ENCODE data around the gene STK24.
A peak's percentile ranks its signal among the peaks of the same experiment; 100 is the strongest.

STK24 gene

DNA sequence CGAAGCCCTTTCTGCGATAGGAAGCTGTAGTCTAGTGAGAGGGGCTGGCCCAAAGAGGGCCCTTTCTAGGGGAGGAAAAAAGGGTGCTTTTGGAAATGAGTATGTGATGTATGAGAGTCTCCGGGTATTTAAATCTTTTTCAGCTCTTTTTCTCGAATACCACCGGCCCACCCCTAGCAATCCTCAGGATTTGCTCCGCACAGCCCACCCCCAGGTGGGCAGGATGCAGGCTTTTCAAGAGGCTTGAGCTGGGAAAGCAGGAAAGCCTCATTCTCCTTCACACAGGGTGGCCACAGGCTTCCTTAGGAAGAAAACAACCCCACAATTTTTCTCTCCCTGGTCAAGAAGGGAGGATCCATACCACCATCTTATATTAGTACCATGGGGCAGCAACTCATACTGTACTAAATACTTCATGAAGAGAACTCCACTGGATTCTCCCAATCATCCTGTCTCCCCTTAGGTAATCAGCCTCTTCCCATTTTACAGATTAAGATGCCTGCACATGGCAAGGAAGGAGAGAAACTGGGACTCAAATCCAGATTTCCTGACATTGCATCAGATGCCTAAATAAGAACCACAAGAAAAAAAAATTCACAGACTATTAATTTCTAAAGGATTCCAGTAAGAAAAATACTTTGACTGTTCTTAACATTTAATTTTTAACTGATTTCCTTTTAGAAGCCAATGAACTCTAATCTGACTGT is 84.4 kb downstream of the STK24 start:
- DNase-seq (ENCODE audit: low read depth in 3 of 3) = no peak

DNA sequence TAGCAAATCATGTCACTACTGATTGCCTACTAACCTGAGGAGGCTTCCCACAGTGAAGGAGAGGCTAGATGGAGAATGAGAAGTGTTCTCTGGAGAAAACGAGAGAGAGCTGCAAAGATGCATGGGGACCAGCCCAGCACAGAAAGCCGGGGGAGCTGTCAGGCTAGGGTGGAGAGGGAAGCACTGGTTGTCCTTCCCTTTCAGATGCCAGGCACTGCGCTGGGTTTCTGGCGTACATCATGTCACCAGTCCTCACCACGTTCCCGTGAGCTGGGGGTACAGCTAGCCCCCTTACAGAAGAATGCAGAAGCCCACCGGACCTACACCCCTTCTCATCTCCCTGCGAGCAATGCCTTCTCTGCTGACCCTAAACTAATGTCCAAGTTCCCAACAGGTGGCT is 86.0 kb downstream of the STK24 start:
- DNase-seq (ENCODE audit: low read depth in 3 of 3) = no peak

DNA sequence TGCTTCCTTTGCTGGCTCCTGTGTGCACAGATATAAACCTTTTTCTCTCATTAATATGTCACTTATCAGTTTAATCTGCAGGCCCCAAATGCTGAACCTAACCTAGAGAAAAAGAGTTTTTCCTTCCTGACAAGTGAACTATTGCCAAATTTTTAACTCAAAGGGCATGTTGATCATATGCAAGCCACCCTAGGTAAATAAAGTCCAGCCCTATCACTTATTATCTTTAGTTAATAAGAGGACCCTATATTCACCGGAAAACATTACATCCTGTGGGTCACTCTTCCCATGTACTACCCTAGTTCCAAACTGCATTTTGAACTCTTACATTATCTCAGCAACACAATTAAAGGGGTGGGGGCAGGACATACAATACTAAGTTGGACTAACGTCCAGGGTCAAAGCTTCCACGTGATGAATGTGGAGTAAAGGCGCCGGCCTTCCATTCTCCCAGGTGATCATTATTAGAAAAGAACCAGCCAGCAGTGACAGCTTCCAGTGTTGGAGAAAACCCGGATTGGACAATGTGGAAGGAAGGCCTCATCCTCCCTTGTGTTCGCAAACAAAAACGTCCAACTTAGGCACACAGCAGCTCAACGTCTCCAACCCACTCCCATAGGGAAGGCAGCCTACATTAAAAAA is 86.6 kb downstream of the STK24 start:
- DNase-seq (ENCODE audit: low read depth in 3 of 3) = no peak

DNA sequence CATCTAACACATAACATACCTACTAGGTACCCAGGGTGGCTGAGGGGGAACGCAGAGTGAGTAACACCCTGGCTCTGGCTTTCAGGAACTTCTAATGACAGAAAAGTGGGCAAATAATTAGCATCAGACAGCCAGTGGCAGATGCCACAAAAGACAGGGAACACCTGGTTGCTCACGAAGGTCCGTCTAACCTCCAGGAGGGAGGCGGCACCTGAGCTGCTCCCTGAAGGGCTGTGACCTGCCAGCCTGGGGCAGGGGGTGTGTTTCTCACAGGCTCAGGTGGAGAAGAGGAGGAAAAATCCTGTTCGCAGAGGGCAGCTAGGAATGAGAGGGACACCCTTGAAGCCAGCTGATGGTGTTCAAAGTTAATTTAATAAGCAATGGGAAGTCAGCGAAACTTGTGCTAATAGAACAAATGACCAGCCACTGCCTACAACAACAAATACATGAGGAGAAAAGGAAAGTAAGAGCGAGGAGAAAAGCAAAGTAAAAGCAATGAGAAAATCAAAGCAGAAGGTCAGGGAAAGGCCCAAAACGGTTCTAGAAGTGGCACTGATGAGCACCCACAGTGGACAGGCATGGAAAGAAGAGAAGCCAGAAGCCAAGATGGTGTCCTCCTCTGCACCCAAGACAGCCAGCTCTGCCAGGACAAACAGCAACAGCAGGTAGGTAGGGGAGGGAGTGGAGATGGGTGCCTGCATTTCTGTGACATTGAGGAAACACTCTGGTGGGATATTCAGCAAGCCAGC is 87.3 kb downstream of the STK24 start:
- DNase-seq (ENCODE audit: low read depth in 3 of 3) = no peak

DNA sequence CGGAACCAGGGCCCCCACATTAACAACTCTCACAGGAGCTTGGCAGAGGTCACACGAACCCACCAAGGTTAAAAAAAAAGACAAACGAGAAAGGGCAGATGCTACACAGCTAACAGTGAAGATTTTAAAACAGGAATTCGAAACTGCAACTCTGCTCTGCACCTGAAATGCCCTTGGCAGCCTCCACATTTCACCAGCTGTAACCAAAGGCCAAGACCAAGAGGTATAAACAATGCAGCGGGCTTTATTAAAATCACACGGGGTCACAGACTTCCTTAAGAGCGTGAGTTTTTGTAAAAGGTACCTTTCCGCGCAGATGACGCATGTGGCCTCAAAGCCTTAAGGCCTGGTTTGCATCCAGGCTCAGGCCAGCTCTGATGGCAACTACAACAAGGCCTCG is 88.2 kb downstream of the STK24 start:
- DNase-seq (ENCODE audit: low read depth in 3 of 3) = no peak

DNA sequence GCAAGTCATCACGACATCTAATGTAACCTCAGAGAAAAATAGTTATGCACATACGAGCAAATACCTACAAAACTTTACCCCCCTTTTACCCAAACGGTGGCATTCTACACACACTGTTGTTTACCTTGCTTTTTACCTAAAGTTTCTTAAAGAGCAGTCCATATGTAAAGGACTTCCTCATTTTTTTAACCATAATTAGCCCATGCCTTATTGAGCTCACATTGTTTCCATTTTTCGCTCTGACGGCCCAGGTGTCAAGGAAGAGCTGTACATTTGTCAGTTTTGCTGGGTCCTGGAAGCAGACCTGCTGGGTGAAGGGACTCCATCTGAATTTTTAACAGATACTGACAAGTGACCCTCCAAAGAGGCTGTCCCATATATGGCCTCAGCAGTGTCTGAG is 89.4 kb downstream of the STK24 start:
- no peak for DNase-seq (ENCODE audit: low read depth in 3 of 3)

DNA sequence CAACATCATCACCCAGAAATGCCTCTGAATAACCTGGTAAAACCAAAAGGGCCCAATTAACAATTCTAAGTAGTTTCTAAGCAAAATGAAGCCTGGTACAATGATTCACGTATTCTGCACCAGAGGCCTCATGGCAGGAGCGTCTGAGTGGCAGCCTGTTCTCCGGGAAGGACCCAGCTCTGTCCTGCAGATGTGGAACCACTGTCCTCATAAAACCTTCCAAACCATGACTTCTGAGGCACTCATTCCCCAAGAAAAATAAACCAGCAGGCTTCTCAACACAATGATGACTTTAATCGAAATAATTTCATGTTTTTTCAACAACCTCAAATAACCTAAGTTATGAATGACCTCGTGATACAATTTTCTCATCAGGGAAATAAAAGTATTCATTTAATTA is 89.9 kb downstream of the STK24 start:
- no peak for DNase-seq (ENCODE audit: low read depth in 3 of 3)

DNA sequence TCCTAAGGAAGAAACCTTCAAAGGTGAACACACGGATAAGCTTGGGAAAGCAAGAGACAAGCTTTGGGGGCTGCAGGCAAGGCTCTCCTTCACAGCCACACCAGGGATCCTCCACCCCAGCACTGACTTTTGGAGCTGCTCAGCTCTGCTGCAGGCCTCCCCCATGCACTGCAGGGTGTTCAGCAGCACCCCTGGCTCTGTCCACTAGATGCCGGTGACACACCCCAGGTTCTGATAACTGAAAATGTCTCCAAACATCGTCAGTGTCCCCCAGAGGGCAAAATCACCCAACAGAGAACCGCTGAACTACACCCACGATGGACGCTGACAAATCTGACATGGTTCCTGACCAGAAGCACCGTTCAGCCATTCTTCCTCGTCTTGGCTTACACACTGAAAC is 90.5 kb downstream of the STK24 start:
- DNase-seq (ENCODE audit: low read depth in 3 of 3) = no peak

DNA sequence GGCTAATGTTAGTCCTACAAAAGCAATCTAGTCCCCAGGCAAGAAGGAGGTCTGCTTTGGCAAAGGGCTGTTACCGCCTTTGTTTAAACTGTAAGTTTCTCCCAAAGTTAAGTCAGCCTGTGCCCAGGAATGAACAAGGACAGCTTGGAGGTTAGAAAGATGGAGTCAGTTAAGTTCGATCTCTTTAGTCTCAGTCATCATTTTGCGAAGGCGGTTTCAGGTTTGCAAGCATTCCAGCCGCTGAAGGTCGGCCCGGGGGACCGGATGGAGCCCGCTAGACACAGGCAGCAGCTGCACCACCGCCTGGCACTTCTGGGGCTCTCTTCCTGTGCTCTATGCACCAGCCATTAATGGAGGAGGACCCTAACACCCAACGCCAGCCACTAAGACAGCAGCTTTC is 91.3 kb downstream of the STK24 start:
- no peak for DNase-seq (ENCODE audit: low read depth in 3 of 3)

DNA sequence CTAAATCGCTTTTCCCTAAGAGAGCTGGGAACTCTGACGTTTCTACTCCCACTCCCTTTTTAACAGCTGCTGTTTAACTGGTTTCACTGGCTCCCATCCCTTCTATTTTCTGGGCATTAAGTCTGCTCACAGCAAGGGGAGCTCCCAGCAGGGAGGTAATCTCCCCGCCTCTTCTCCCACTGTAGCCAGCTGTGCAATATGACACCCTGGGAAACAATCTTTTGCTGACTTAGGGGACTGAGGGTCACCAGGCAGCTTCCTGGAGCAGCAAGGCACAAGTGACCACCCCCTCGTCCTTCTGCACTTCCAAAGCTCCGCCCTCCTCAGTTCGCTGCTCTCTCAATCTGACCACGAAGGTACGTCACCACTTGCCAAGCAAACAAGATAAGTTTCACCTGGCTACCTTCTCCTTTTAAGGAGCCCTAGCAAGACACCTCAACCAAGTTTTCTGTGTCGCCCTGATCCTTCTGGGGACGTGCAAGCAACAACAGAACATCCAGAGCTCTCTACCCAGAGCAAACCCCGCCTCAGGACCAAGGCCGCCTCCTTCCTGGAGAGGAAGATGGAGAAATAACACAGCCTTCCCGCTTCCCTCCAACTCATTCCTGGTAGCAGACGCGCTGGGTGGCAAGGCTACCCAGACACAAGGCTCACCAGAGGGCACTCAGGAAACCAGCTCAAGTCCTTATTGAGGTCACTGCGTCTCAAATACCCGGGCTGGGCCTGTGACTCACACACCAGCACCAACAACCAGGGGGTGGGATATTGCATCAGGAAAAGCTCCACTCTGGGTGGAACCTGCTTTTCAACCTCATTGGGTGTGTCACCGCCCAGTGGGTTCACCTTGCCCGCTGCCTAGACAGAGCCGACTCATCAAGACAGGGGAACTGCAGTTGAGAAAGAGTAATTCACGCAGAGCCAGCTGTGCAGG is 92.4 kb downstream of the STK24 start:
- peak in 2 of 3 experiments; percentile 33 to 61 for DNase-seq (ENCODE audit: low read depth in 3 of 3)

DNA sequence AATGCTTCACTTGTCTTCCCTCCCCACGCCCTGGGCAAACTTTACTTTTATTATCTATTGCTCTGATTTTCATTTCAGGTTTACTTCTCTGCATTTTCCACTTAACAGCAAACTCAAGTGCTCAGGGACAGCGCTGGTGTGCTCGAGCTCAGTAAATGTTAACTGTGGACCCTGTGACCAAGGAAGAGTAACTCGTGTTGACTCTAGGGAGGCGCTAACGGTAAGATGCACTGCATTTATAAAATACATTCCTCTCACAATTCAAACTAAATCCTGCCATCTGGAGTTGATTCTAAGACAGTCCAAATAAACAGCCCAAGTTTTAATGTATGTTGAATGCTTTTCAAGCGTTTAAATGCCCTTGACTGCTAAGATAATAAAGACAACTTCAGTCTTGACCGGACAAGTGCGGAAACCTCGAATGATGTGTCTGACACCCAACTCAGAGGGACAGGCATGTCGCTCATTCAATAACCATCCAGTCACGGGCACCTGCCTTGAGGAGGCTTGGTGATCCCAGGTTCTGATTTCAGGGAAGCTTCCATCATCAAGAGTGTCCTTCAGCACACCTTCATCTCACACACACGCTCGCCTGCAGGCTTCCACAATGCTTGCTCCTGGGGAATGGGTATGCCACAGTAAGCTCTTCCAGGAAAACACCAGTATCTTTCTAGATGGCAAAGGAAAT is 93.2 kb downstream of the STK24 start:
- DNase-seq (ENCODE audit: low read depth in 3 of 3) = no peak

DNA sequence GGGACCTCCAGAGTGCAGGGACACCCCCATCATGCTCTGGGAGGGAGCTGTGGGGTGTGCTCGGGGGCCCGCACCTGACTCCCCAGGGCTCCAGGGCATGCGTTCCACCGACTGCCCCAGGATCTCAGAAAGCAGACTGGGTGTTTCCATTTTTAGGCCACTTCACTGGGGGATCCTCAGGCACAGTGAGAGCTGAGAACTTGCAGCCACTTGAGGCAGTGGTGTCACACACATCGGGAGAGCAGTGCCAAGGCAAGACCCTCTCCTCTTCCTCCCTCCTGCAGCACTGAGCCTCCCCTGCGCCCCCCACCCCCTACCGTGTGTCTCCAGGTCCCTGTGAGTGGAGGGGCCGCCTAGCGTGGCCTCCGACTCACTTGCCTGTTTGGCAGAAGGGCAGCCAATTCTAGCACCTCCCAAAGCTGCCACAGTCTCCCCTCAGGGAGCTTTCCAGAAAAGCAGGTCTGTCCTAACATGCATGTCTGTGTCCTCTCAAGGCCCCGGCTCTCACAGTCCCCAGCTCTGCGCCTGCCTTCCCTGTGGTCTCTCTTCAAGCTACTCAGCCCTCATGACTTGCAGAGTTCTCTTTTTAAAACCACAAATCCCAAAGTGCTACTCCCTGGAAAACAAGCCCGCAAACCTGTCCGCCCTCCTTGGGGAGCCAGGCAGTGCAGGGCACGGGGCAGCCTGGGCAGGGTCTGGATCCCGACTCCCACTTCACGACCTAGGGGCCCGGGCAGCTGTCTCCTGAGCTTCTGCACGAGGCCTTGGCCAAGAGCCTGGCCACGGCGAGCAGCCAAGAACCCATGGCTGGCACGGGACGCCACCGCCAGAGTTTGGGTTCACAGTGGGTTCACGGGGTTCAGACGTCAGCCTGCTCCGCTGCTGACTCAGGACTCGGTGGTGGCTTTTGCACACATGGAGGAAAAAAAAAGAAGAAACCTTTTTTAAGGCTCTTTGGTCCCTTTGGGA is 94.1 kb downstream of the STK24 start:
- no peak for DNase-seq (ENCODE audit: low read depth in 3 of 3)

DNA sequence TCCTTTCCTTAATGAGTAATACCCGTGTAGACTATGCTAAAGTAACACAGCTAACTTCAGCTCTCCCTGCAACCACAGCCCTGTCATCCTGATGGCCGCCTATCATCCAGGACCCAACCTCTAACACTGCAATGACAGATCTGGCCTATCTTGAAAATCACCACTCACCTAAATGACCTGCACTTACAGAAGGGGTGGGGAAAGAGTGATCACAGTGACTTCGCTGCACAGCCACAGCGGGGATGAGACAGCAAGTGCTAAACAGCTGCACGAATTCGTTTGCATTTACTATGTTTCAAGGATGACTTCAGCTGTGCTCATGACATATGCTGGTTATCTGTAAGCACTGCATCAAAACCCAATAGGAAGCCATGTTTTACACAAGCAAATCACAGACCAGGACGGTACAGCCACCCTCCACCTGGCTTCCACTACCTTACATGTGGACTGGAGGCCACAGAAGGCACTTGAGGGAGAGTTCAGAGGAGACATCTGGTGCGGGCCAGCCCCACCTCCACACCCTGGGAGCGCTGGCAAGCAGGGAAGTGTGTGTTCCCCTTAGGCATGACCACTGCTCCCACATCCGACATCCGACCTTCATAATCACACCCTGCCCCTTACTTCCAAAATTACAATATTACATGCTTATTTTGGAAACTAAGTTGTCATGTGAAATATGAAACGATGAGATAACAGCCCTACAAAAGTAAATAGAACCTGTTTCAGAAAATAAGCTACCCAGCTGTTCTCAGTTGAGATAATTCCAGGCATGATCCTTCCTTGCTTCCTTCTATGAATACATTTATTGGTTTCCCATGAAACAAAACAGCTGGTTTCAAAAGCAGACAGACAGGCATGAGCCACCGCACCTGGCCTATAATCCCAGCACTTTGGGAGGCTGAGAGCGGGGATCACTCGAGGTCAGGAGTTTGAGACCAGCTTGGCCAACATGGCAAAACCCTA is 95.7 kb downstream of the STK24 start:
- DNase-seq (ENCODE audit: low read depth in 3 of 3) = no peak

DNA sequence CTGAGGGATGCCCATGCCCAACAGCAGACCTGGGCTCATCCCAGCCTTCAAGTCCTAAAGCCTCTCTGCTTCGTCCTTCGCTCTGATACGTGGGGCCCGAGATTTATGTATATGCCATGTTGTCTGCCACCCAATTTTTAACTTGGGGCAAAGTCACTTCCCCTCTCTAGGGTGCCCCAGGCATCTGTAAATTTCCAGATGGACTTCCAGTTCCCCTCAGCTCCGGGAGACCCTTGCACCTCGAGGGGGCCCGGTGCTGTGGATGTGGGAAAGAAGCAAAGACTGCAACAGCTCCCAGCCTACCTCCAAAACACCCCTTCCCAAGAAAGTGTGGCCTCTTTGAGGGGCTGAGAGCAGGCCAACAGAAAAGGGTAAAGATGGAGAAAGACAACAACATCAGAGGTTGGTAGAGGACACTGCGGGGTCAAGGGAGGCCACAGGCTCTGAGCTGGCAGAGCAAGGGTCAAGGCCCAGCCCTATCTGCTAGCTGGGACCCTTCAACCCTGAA is 97.4 kb downstream of the STK24 start:
- DNase-seq (ENCODE audit: low read depth in 3 of 3) = no peak

DNA sequence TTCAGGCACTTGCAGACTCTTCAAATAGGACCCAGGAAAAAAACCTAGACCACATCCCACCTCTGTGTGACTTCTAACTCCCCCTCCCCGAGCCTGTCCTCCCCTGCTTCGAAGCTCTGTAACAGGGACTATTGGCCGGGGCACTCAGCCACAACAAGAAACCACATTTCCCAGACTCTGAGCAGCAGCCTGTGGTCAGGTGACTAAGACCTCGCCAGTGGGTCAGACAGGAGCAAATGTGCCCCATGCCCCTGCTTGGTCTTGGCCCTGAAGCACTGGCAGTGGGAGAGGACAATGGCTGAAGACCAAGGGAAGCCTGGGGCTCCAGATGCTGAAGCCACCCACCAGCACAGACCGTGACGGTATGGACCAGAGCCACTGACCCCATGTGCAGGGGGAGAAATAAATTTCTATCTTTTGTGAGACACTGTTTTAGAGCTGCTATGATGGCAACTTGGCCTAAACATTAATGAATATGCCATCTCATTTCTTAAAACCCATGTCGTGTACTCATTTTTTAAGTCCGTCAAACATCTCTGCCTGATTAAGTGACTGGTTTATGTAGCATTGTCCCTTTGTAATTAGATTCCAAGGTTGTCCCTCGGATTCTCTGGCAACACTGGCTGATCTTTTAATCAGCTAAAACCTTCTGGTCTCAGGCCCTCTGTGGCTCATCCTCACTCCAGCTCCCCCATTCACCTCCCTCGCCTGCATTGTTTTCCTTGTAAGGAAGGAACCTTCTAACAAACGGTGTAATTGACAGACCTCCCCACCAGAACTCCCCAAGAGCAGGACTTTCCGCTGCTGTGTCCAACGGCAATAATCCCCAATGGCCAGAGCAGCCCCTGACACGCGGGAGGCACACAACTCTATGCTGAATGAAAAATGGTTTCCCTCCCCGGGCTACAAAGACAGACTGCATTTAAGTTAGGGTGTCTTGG is 98.4 kb downstream of the STK24 start:
- no peak for DNase-seq (ENCODE audit: low read depth in 3 of 3)

DNA sequence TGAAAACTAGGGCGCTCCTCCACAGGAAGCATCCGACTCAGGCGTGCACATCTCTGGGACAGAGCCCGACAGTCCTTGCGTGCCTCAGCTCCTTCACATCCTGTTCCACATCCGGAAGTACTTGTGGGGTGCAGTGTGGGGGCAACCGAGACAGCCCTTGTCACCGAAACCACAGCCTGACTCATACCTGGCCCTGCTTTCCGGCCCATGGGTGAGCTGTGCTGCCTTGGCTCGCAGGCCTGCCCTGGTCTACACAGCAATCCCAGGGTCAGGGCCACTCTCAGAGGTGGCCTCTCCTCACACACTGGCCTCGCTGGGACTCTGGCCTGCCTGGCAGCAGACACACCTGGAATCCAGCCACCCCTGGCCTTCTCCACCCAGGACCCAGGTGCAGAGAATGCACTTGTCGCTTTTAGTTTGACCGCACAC is 100.4 kb downstream of the STK24 start:
- peak; percentile 60 to 82 (median 80) for DNase-seq (ENCODE audit: low read depth in 3 of 3)

DNA sequence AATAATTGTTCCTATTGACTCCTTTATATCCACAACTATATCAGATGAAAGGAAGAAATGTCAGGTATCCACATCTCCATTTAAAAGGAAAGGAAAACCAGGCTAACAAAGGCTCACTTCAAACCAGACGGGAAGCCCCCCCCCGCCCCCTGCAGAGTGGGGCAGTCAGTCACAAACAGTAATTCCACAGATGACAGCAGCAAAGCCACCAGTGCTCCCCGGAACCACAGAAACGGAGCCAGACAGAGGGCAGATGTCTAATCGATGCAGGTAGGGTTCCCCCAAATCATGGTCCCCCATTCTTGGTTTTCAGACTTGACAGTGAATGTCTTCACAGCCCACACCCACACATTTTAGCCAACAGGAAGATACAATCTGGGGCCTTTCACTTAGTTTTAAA is 100.8 kb downstream of the STK24 start:
- peak in 1 of 3 experiments; percentile 38 for DNase-seq (ENCODE audit: low read depth in 3 of 3)

DNA sequence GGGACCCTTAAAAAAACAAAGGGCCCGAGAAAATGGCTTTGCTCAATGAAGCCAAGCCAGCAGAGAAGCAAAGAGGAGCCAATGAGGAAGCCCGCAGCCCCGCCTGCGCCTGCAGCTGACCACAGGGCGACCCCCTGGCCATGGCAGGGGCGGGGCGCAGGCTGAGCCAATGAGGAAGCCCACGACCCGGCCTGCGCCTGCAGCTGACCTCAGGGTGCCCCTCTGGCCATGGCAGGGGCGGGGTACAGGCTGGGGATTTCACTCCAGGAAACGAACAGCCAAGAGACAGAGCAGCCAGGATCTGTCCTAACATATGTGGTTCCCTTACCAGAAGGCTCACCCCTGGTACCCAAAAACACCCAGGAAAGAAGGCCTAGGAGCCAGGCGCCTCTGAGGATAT is 101.4 kb downstream of the STK24 start:
- no peak for DNase-seq (ENCODE audit: low read depth in 3 of 3)
